Transverse colon (tissue), 4 donors: ENCODE results near the gene LIMCH1.

Source experiments
- EP300 ChIP-seq: sonication (generic); formaldehyde crosslinking; IDR thresholded peaks from one replicate; pipeline ENCODE4 v1.6.1; 2017; ENCODE audit warnings: antibody characterized with exemption, low read depth
- POLR2A ChIP-seq: fragments of 450-650 bp; IDR thresholded peaks from one replicate; pipeline ENCODE4 v1.6.1; 2016; ENCODE audit warnings: antibody characterized with exemption, mild to moderate bottlenecking, moderate library complexity
- POLR2AphosphoS5 ChIP-seq, 3 donors: sonication (generic); formaldehyde crosslinking; IDR thresholded peaks; one replicate each; pipeline ENCODE4 v1.6.1; 2016; ENCODE audit warnings: antibody characterized with exemption in 3 of 3
- TF ChIP-seq, protein P1 (sequence below), 5 experiments: fragments of 200-600 bp in 3 of 5; fragments of 450-650 bp in 2 of 5; sonication (generic) in 3 of 5; IDR thresholded peaks; 1 replicate in 2 of 5; 2 replicates in 3 of 5; pipeline ENCODE4 v1.5.1; 2016 to 2017; ENCODE audit warnings: antibody characterized with exemption in 5 of 5, inconsistent platforms in 3 of 5, mild to moderate bottlenecking in 2 of 5, moderate library complexity in 1 of 5

DNA sequence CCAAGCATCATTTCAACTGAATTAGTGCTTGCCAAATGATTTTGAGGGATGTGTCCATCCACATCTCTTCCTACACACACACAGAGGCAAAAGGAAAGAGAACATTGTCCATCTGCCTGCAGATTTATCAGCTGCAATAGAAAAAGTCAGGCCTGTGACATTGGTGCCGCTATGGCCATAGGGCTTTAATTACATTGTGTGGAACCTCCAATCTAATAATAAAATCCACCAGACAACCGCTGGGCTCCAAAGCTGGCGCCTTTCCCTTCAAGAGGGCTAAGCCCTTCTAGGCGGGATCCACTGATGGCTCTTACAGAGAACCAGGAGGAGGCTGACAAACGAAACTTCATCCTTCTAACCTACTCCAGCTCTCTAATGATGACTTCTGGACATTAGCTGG is 150.0 kb downstream of the LIMCH1 start:
- TF ChIP-seq, protein P1, sequence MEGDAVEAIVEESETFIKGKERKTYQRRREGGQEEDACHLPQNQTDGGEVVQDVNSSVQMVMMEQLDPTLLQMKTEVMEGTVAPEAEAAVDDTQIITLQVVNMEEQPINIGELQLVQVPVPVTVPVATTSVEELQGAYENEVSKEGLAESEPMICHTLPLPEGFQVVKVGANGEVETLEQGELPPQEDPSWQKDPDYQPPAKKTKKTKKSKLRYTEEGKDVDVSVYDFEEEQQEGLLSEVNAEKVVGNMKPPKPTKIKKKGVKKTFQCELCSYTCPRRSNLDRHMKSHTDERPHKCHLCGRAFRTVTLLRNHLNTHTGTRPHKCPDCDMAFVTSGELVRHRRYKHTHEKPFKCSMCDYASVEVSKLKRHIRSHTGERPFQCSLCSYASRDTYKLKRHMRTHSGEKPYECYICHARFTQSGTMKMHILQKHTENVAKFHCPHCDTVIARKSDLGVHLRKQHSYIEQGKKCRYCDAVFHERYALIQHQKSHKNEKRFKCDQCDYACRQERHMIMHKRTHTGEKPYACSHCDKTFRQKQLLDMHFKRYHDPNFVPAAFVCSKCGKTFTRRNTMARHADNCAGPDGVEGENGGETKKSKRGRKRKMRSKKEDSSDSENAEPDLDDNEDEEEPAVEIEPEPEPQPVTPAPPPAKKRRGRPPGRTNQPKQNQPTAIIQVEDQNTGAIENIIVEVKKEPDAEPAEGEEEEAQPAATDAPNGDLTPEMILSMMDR (IDR thresholded peaks at IDR 0.05), result no peak
- TF ChIP-seq EP300 (no peak), POLR2AphosphoS5 (IDR thresholded peaks at IDR 0.05) (no peak), POLR2A (no peak)
